ENCODE data around the gene PDZRN3. TPM values are rescaled to one million over a fixed set of nuclear protein-coding genes. Genes with fewer than 3 reads are reported as not detected.

PDZRN3 gene
- total and polyA plus RNA-seq, 2 donors (not counting 3 experiments of a cell fraction or from before 2014, with no cell fraction given) = not detected

DNA sequence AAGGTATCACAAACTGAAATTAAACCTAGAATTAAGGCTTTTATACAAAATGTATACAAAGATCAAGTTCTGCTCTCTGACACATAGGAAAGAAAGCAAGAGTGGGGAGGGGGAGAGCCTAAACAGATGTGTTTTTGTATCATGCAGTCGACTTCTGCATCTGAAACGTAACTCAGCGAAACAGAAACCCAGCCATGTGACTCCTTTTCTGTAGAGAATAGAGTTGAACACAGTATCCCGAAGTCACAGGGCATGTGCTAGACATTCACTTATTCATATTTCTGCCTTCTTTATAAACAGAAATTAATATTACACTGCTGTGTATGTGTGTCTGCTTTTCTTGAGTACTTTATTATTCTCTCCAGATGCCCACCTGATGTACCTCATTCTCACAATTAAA, 121.0 kb downstream of the PDZRN3 start:
- no peaks in the 10 kb centered on the region for H3K9me1 ChIP-seq (replicated peaks; ENCODE audit: control insufficient read depth, extremely low read depth, insufficient read depth, low read length)
- no peaks in the 10 kb centered on the region for H3K79me2 ChIP-seq (ENCODE audit: control insufficient read depth, insufficient read depth, low read length)
- TF ChIP-seq GATA2 (IDR thresholded peaks at IDR 0.05; ENCODE audit: insufficient read depth, insufficient read length, low read depth, low read length) (no peak), MYC (IDR thresholded peaks at IDR 0.05; ENCODE audit: low read depth, low read length) (no peak), JUN (IDR thresholded peaks at IDR 0.05; ENCODE audit: borderline replicate concordance, insufficient read depth, insufficient read length, low read depth) (no peak)
- intact Hi-C loops (cut with micrococcal nuclease) = loop anchor here (2.0 kb wide), 1 partner anchor 71 kb away; no protein-coding TSS in a partner anchor
- dilution Hi-C loops (cut with MboI; ENCODE audit: extremely low pct_ligation_motif_present, low sequenced_read_pairs) = no loop called here
- no peaks in the 10 kb centered on the region for H3K36me3 ChIP-seq (ENCODE audit: control insufficient read depth in 2 of 2, extremely low read depth in 1 of 2, insufficient read depth in 2 of 2, low read length in 2 of 2)
- no peaks in the 10 kb centered on the region for H3K27me3 ChIP-seq (ENCODE audit: control insufficient read depth in 2 of 2, insufficient read depth in 2 of 2, low read length in 2 of 2)
- H4K20me1 ChIP-seq (replicated peaks; ENCODE audit: control insufficient read depth, extremely low read depth, insufficient read depth, low read length) = no peaks in the 10 kb centered on the region
- no peak overlapping the region for H3K4me2 ChIP-seq (ENCODE audit: insufficient read depth, low read length)
- no peaks in the 10 kb centered on the region for H3K4me1 ChIP-seq (ENCODE audit: control insufficient read depth, extremely low read depth, insufficient read depth, low read length)
- no peaks in the 10 kb centered on the region for H3K9me3 ChIP-seq (replicated peaks; ENCODE audit: control insufficient read depth, insufficient read depth, low read length)
- H3K9ac ChIP-seq (replicated peaks; ENCODE audit: extremely low read depth, insufficient read depth, low read length) = no peak overlapping the region
- H2AFZ ChIP-seq (ENCODE audit: low read depth, low read length) = no peak overlapping the region
- CTCF ChIA-PET = no interaction called here
- POLR2A ChIA-PET = no interaction called here
- H3K27ac ChIP-seq (ENCODE audit: insufficient read depth, low read depth, low read length) = no peak overlapping the region
- DNase-seq (ENCODE audit: low read depth, low spot score) = no peak
- no TSS peak for BruUV-seq (replicated peaks)
- FAIRE-seq = no peak
- no peak overlapping the region for H3K4me3 ChIP-seq (replicated peaks in 1 of 3; ENCODE audit: insufficient read depth in 1 of 3, low read depth in 1 of 3, low read length in 3 of 3)

DNA sequence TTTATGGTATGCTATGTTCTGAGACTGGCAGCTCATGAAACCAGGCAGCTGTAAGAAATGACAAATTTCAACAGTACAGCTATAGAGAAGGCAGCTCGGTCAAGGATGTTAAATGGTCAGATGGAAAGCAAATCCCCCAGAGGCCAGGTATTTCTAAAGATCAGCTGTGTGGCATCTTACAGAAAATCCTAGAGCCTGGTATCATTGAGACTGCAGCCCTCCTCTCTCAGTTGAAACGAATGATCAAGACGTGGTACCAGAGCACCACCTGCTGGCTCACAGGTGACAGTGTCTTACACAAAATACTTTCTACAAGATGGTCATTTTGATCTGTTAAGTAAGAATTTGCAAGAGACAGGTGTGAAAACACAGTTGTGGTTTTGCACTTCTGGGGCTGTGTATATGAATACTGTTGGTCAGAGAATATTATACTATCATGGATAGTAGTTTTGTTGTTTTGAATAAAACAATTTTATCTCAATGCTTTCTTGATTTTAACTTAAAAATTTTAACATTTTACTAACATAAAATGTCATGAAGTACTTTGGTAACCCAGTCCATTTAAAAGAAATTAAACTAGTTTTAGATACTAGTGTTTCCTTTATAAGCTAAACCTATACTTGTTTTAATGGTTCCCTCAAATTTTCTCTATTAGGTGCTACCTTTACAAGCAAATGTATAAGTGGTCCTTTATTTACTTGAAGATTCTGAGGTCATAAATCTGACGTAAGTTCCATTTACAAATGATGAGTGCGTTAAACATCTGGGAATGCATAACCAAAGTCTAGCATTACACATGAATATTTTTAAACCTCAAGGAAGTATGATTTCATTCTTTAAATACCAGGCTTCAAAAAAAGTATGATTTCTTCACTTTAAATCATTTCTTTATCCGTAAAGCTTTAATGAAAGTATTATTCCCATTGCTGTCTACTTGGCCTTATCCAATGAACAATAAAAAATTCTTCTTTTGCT, 121.8 kb downstream of the PDZRN3 start:
- no peaks in the 10 kb centered on the region for H3K9me3 ChIP-seq (replicated peaks; ENCODE audit: control insufficient read depth, insufficient read depth, low read length)
- H4K20me1 ChIP-seq (replicated peaks; ENCODE audit: control insufficient read depth, extremely low read depth, insufficient read depth, low read length) = no peaks in the 10 kb centered on the region
- intact Hi-C loops (cut with micrococcal nuclease) = loop anchor here (1.0 to 2.0 kb wide), 3 partner anchors 48 to 402 kb away; no protein-coding TSS in a partner anchor
- H3K79me2 ChIP-seq (ENCODE audit: control insufficient read depth, insufficient read depth, low read length) = no peaks in the 10 kb centered on the region
- H2AFZ ChIP-seq (ENCODE audit: low read depth, low read length) = no peak overlapping the region
- ChIA-PET CTCF (interaction anchor here (0.7 to 3.9 kb wide), 5 partner anchors 18 to 652 kb away, joined by 3 to 43 read pairs (median 6); no protein-coding TSS in a partner anchor), POLR2A (no interaction called here)
- H3K27ac ChIP-seq (ENCODE audit: insufficient read depth, low read depth, low read length) = no peak overlapping the region
- H3K27me3 ChIP-seq (ENCODE audit: control insufficient read depth in 2 of 2, insufficient read depth in 2 of 2, low read length in 2 of 2) = no peaks in the 10 kb centered on the region
- no peak overlapping the region for H3K4me2 ChIP-seq (ENCODE audit: insufficient read depth, low read length)
- no peaks in the 10 kb centered on the region for H3K36me3 ChIP-seq (ENCODE audit: control insufficient read depth in 2 of 2, extremely low read depth in 1 of 2, insufficient read depth in 2 of 2, low read length in 2 of 2)
- no peaks in the 10 kb centered on the region for H3K4me1 ChIP-seq (ENCODE audit: control insufficient read depth, extremely low read depth, insufficient read depth, low read length)
- BruUV-seq (replicated peaks) = no TSS peak
- FAIRE-seq = peak; percentile 73
- H3K9me1 ChIP-seq (replicated peaks; ENCODE audit: control insufficient read depth, extremely low read depth, insufficient read depth, low read length) = no peaks in the 10 kb centered on the region
- no peak overlapping the region for H3K4me3 ChIP-seq (replicated peaks in 1 of 3; ENCODE audit: insufficient read depth in 1 of 3, low read depth in 1 of 3, low read length in 3 of 3)
- TF ChIP-seq FOS (IDR thresholded peaks at IDR 0.05; ENCODE audit: borderline replicate concordance, insufficient read depth, low read length) (no peak), GATA2 (IDR thresholded peaks at IDR 0.05; ENCODE audit: insufficient read depth, insufficient read length, low read depth, low read length) (no peak), EZH2 (IDR thresholded peaks at IDR 0.05; ENCODE audit: borderline replicate concordance, low read depth, low read length, severe bottlenecking) (no peak)
- TF ChIP-seq, protein P1, sequence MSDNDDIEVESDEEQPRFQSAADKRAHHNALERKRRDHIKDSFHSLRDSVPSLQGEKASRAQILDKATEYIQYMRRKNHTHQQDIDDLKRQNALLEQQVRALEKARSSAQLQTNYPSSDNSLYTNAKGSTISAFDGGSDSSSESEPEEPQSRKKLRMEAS (IDR thresholded peaks at IDR 0.05; ENCODE audit: insufficient read depth, insufficient read length) = no peak
- TF ChIP-seq, protein P2, sequence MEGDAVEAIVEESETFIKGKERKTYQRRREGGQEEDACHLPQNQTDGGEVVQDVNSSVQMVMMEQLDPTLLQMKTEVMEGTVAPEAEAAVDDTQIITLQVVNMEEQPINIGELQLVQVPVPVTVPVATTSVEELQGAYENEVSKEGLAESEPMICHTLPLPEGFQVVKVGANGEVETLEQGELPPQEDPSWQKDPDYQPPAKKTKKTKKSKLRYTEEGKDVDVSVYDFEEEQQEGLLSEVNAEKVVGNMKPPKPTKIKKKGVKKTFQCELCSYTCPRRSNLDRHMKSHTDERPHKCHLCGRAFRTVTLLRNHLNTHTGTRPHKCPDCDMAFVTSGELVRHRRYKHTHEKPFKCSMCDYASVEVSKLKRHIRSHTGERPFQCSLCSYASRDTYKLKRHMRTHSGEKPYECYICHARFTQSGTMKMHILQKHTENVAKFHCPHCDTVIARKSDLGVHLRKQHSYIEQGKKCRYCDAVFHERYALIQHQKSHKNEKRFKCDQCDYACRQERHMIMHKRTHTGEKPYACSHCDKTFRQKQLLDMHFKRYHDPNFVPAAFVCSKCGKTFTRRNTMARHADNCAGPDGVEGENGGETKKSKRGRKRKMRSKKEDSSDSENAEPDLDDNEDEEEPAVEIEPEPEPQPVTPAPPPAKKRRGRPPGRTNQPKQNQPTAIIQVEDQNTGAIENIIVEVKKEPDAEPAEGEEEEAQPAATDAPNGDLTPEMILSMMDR (IDR thresholded peaks at IDR 0.05; ENCODE audit: extremely low read depth in 1 of 2, insufficient read depth in 1 of 2, low read depth in 1 of 2, low read length in 2 of 2) = peak; percentile 64 to 65
- H3K9ac ChIP-seq (replicated peaks; ENCODE audit: extremely low read depth, insufficient read depth, low read length) = no peak overlapping the region
- dilution Hi-C loops (cut with MboI; ENCODE audit: extremely low pct_ligation_motif_present, low sequenced_read_pairs) = no loop called here
- DNase-seq (ENCODE audit: low read depth, low spot score) = peak; percentile 57
